ENCODE results near the gene GMPR2.

Gene GMPR2

GRCh38 chr14:24273422-24273998, 40.8 kb downstream of the GMPR2 start:
- peak; percentile 28 for TF ChIP-seq CTCF (IDR thresholded peaks at IDR 0.05; ENCODE audit: low read depth, low read length, missing control alignments)
- H3K27ac ChIP-seq = no peak overlapping the region
- in situ Hi-C loops (cut with HindIII; ENCODE audit: low pct_ligation_motif_present, low sequenced_read_pairs) = no loop called here
- no peaks in the 10 kb centered on the region for H3K27me3 ChIP-seq (replicated peaks)
- DNase-seq = no peak
- no peak overlapping the region for H3K4me3 ChIP-seq (ENCODE audit: low read depth, low read length)
- H3K36me3 ChIP-seq (replicated peaks) = no peaks in the 10 kb centered on the region

GRCh38 chr14:24274101-24274543, 41.4 kb downstream of the GMPR2 start:
- Histone ChIP-seq H3K27me3 (replicated peaks) (no peaks in the 10 kb centered on the region), H3K27ac (no peak overlapping the region), H3K4me3 (ENCODE audit: low read depth, low read length) (no peak overlapping the region), H3K36me3 (replicated peaks) (no peaks in the 10 kb centered on the region)
- in situ Hi-C loops (cut with HindIII; ENCODE audit: low pct_ligation_motif_present, low sequenced_read_pairs) = no loop called here
- DNase-seq = no peak
- no peak for TF ChIP-seq CTCF (IDR thresholded peaks at IDR 0.05; ENCODE audit: low read depth, low read length, missing control alignments)

- no peak for DNase-seq
- no peak overlapping the region for H3K27ac ChIP-seq
- TF ChIP-seq CTCF (IDR thresholded peaks at IDR 0.05; ENCODE audit: low read depth, low read length, missing control alignments) = no peak
- no peak overlapping the region for H3K4me3 ChIP-seq (ENCODE audit: low read depth, low read length)
- no peaks in the 10 kb centered on the region for H3K36me3 ChIP-seq (replicated peaks)
- in situ Hi-C loops (cut with HindIII; ENCODE audit: low pct_ligation_motif_present, low sequenced_read_pairs) = no loop called here
- H3K27me3 ChIP-seq (replicated peaks) = no peaks in the 10 kb centered on the region
Observed at GRCh38 chr14:24277071-24277470, 44.3 kb downstream of the GMPR2 start.

- Histone ChIP-seq H3K36me3 (replicated peaks) (no peaks in the 10 kb centered on the region), H3K4me3 (ENCODE audit: low read depth, low read length) (no peak overlapping the region), H3K27ac (no peak overlapping the region), H3K27me3 (replicated peaks) (no peaks in the 10 kb centered on the region)
- in situ Hi-C loops (cut with HindIII; ENCODE audit: low pct_ligation_motif_present, low sequenced_read_pairs) = no loop called here
- no peak for TF ChIP-seq CTCF (IDR thresholded peaks at IDR 0.05; ENCODE audit: low read depth, low read length, missing control alignments)
- no peak for DNase-seq
Observed at GRCh38 chr14:24277606-24278321, 45.0 kb downstream of the GMPR2 start.

GRCh38 chr14:24278424-24278823, 45.7 kb downstream of the GMPR2 start:
- Histone ChIP-seq H3K27me3 (replicated peaks) (no peaks in the 10 kb centered on the region), H3K27ac (no peak overlapping the region), H3K36me3 (replicated peaks) (no peaks in the 10 kb centered on the region), H3K4me3 (ENCODE audit: low read depth, low read length) (no peak overlapping the region)
- no peak for TF ChIP-seq CTCF (IDR thresholded peaks at IDR 0.05; ENCODE audit: low read depth, low read length, missing control alignments)
- no peak for DNase-seq
- in situ Hi-C loops (cut with HindIII; ENCODE audit: low pct_ligation_motif_present, low sequenced_read_pairs) = no loop called here
